ENCODE results near the gene CRYBG1. TPM values are rescaled to one million over a fixed set of nuclear protein-coding genes. Genes with fewer than 3 reads are reported as not detected.

Gene CRYBG1
- total and polyA plus RNA-seq, 10 of the 15 experiments (the other 5 are each of a cell fraction or from before 2014, with no cell fraction given), result 6.5 to 57.0 (median 25.2) TPM

DNA sequence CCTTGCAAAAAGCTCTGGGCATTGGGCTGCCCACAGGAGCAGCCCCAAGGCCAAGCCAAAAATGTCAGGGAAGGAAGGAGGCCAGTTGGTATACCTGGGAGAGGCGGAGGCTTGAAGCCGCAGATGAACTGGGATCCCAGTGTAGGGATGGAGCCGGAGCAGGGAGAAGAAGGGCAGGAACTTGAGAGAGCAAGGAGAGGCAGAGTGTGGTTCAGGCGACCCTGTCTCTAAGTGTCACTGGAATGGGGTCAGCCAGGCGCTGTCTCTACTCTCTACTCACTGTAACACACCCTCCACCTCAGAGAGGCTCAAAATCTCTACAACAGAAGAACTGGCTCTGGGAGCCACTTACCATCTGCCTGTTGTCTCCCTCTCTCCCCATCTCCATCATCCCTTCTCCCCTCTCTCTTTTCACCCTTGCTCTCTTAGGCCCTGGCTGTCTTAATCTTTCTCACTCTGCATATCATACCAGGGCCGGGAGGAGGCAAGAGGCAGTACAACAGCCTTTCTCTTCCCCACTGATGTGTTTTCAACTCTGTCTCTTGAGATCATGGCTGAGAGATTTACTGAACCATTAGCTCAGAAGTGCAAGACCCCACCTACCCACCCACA is 93.3 kb downstream of the CRYBG1 start:
- WGBS (ENCODE audit: insufficient coverage, insufficient replicate concordance, low lambda C conversion rate, missing lambda C conversion rate), result 85% methylated on average over 6 of the region's 6 CpGs
- Histone ChIP-seq H3K4me1 (ENCODE audit: control insufficient read depth, insufficient read depth, low read length) (no peaks in the 10 kb centered on the region), H2AFZ (ENCODE audit: control insufficient read depth, low read depth, low read length) (no peak overlapping the region), H3K36me3 (ENCODE audit: control insufficient read depth in 2 of 2, insufficient read depth in 2 of 2, low read length in 1 of 2) (no peaks in the 10 kb centered on the region), H3K4me2 (ENCODE audit: control insufficient read depth, insufficient read depth) (no peak overlapping the region), H3K4me3 (no peak overlapping the region), H3K27me3 (replicated peaks in 1 of 2; ENCODE audit: control insufficient read depth in 2 of 2, insufficient read depth in 2 of 2, low read length in 1 of 2) (no peaks in the 10 kb centered on the region; a peak in 1 of 4 replicates), H3K27ac (ENCODE audit: control insufficient read depth, insufficient read depth) (no peak overlapping the region), H3K9ac (ENCODE audit: control insufficient read depth, insufficient read depth, low read length) (no peak overlapping the region), H4K20me1 (ENCODE audit: control insufficient read depth, insufficient read depth) (no peaks in the 10 kb centered on the region), H3K79me2 (ENCODE audit: control insufficient read depth, insufficient read depth, low read length) (no peaks in the 10 kb centered on the region), H3K9me3 (replicated peaks; ENCODE audit: control insufficient read depth, insufficient read depth, low read length) (no peaks in the 10 kb centered on the region)
- TF ChIP-seq SRF (IDR thresholded peaks at IDR 0.05; ENCODE audit: low read depth in 2 of 2, low read length in 2 of 2), result no peak
- TF ChIP-seq NRF1 (conservative IDR thresholded peaks at IDR 0.05; ENCODE audit: low read depth, low read length), result no peak
- TF ChIP-seq TAF1 (IDR thresholded peaks at IDR 0.05; ENCODE audit: borderline replicate concordance, low read depth, low read length), result no peak
- TF ChIP-seq, protein P1, sequence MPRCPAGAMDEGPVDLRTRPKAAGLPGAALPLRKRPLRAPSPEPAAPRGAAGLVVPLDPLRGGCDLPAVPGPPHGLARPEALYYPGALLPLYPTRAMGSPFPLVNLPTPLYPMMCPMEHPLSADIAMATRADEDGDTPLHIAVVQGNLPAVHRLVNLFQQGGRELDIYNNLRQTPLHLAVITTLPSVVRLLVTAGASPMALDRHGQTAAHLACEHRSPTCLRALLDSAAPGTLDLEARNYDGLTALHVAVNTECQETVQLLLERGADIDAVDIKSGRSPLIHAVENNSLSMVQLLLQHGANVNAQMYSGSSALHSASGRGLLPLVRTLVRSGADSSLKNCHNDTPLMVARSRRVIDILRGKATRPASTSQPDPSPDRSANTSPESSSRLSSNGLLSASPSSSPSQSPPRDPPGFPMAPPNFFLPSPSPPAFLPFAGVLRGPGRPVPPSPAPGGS (IDR thresholded peaks at IDR 0.05; ENCODE audit: borderline replicate concordance, insufficient read depth, low read depth, low read length, poor library complexity, severe bottlenecking), result no peak
- no peak for TF ChIP-seq STAT1 (conservative IDR thresholded peaks at IDR 0.05)
- TF ChIP-seq CHD1 (IDR thresholded peaks at IDR 0.05; ENCODE audit: low read depth, low read length), result no peak
- TF ChIP-seq TCF3 (IDR thresholded peaks at IDR 0.05; ENCODE audit: borderline replicate concordance, insufficient read depth, low read depth, low read length), result no peak
- TF ChIP-seq, protein P2, sequence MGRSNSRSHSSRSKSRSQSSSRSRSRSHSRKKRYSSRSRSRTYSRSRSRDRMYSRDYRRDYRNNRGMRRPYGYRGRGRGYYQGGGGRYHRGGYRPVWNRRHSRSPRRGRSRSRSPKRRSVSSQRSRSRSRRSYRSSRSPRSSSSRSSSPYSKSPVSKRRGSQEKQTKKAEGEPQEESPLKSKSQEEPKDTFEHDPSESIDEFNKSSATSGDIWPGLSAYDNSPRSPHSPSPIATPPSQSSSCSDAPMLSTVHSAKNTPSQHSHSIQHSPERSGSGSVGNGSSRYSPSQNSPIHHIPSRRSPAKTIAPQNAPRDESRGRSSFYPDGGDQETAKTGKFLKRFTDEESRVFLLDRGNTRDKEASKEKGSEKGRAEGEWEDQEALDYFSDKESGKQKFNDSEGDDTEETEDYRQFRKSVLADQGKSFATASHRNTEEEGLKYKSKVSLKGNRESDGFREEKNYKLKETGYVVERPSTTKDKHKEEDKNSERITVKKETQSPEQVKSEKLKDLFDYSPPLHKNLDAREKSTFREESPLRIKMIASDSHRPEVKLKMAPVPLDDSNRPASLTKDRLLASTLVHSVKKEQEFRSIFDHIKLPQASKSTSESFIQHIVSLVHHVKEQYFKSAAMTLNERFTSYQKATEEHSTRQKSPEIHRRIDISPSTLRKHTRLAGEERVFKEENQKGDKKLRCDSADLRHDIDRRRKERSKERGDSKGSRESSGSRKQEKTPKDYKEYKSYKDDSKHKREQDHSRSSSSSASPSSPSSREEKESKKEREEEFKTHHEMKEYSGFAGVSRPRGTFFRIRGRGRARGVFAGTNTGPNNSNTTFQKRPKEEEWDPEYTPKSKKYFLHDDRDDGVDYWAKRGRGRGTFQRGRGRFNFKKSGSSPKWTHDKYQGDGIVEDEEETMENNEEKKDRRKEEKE (IDR thresholded peaks at IDR 0.05), result no peak
- DNase-seq (ENCODE audit: low read depth, low spot score) (no peak), FAIRE-seq (no peak), ATAC-seq (peak; percentile 46; the same call in 2 of the 3 replicates)
- ChIA-PET RAD21 (ENCODE audit: unreplicated experiment) (interaction anchor here (1.3 kb wide), 1 partner anchor 57 kb away, joined by 3 read pairs; no protein-coding TSS in a partner anchor), CTCF (interaction anchor here (0.9 to 17.0 kb wide), 3 partner anchors 10 to 112 kb away, joined by 3 to 403 read pairs (median 6); no protein-coding TSS in a partner anchor), POLR2A (no interaction called here), SMC1A (ENCODE audit: uncharacterized antibody, unreplicated experiment) (interaction anchor here (0.7 to 1.9 kb wide), 3 partner anchors 9 to 526 kb away, joined by 3 to 6 read pairs (median 4); no protein-coding TSS in a partner anchor)
- intact Hi-C loops (cut with micrococcal nuclease; ENCODE audit: unreplicated experiment), result no loop called here
- in situ Hi-C loops (cut with MboI), result no loop called here
- no TSS peak for BruUV-seq (replicated peaks)
